Measurements from ENCODE around the gene SUMO1. TPM values are rescaled to one million over a fixed set of nuclear protein-coding genes. Genes with fewer than 3 reads are reported as not detected.

SUMO1 gene
- total RNA-seq, 1 donor from 2014 or later = 82.1 TPM

DNA sequence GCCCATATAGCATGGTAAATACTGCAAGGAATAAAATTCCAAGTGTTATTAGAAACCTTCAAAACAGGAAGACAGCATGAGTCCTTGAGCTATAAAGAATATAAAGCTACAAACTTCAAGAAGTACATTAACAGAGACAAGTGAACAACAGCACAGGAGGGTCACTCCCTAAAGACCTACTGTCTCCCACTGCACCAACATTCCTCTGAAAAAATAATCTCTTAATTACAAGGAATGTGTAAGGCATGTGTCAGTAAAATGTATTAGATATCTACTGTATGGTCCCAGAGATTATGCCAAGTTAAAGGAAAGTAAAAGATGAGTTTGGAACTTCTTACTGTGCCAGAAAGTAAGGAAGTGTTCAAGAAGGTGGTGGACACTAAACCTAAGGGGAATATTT is 29.9 kb downstream of the SUMO1 start:
- no peaks in the 10 kb centered on the region for H3K4me1 Mint-ChIP-seq (ENCODE audit: low read depth)
- H3K27ac Mint-ChIP-seq (ENCODE audit: unreplicated experiment) = no peak overlapping the region
- no peaks in the 10 kb centered on the region for H3K27me3 Mint-ChIP-seq (ENCODE audit: low read depth)
- no peaks in the 10 kb centered on the region for H3K9me3 Mint-ChIP-seq (ENCODE audit: low read depth)
- DNase-seq (ENCODE audit: low spot score) = no peak
- H3K4me3 Mint-ChIP-seq (ENCODE audit: unreplicated experiment) = no peak overlapping the region
- no peak for TF ChIP-seq CTCF (IDR thresholded peaks at IDR 0.05)
- peaks cover 13% of the 10 kb centered on the region for H3K36me3 Mint-ChIP-seq (ENCODE audit: low read depth)

DNA sequence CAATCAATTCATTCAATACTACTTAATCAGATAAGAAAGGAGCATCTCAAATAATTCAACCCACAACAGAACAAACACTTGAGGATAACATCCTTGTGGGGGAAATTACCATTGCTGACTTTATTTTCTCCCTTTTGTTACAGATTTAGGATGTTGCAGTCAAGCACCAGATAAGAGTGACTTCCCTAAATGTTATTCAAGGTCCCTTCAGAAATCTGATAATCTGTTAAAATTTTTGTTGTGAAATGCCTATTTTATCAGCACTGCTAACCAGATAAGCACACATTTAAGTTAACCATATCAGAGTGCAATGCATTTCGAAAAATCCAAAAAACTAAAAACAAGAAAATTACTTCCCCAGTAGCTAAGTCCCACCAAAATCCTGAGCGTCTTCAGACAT is 33.5 kb downstream of the SUMO1 start:
- Mint-ChIP-seq H3K36me3 (ENCODE audit: low read depth) (peaks cover 16% of the 10 kb centered on the region), H3K9me3 (ENCODE audit: low read depth) (no peaks in the 10 kb centered on the region), H3K4me3 (ENCODE audit: unreplicated experiment) (no peak overlapping the region), H3K4me1 (ENCODE audit: low read depth) (no peaks in the 10 kb centered on the region), H3K27ac (ENCODE audit: unreplicated experiment) (no peak overlapping the region), H3K27me3 (ENCODE audit: low read depth) (no peaks in the 10 kb centered on the region)
- TF ChIP-seq CTCF (IDR thresholded peaks at IDR 0.05) = no peak
- no peak for DNase-seq (ENCODE audit: low spot score)

- Mint-ChIP-seq H3K27me3 (ENCODE audit: low read depth) (no peaks in the 10 kb centered on the region), H3K4me1 (ENCODE audit: low read depth) (no peaks in the 10 kb centered on the region), H3K4me3 (ENCODE audit: unreplicated experiment) (no peak overlapping the region), H3K36me3 (ENCODE audit: low read depth) (peaks cover 16% of the 10 kb centered on the region), H3K27ac (ENCODE audit: unreplicated experiment) (no peak overlapping the region), H3K9me3 (ENCODE audit: low read depth) (no peaks in the 10 kb centered on the region)
- DNase-seq (ENCODE audit: low spot score) = no peak
- TF ChIP-seq CTCF (IDR thresholded peaks at IDR 0.05) = no peak
These were observed 35.0 kb downstream of the SUMO1 start for GRCh38 chr2:202203348-202203747.

GRCh38 chr2:202201220-202202160 is 36.9 kb downstream of the SUMO1 start:
- Mint-ChIP-seq H3K36me3 (ENCODE audit: low read depth) (peaks cover 10% of the 10 kb centered on the region), H3K4me3 (ENCODE audit: unreplicated experiment) (no peak overlapping the region), H3K27ac (ENCODE audit: unreplicated experiment) (no peak overlapping the region), H3K27me3 (ENCODE audit: low read depth) (no peaks in the 10 kb centered on the region), H3K9me3 (ENCODE audit: low read depth) (no peaks in the 10 kb centered on the region), H3K4me1 (ENCODE audit: low read depth) (no peaks in the 10 kb centered on the region)
- TF ChIP-seq CTCF (IDR thresholded peaks at IDR 0.05) = no peak
- DNase-seq (ENCODE audit: low spot score) = no peak

DNA sequence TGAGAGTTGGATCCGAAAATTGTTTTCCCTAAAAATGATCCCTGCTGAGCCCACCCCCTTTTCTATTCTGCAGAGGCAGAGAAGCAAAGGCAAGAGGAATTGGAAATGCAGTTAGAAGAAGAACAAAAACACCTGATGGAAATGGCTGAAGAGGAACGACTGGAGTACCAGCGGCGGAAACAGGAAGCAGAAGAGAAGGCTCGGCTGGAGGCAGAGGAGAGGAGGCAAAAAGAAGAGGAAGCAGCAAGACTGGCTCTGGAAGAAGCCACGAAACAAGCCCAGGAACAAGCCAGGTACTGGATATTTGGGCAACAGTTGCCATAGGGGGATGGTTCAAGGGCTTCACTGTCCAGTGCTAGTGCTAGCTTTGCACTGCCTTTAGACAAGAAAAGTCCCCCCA is 41.7 kb downstream of the SUMO1 start:
- no peaks in the 10 kb centered on the region for H3K9me3 Mint-ChIP-seq (ENCODE audit: low read depth)
- peaks cover 4% of the 10 kb centered on the region for H3K4me1 Mint-ChIP-seq (ENCODE audit: low read depth)
- H3K4me3 Mint-ChIP-seq (ENCODE audit: unreplicated experiment) = no peak overlapping the region
- no peak overlapping the region for H3K27ac Mint-ChIP-seq (ENCODE audit: unreplicated experiment)
- H3K27me3 Mint-ChIP-seq (ENCODE audit: low read depth) = no peaks in the 10 kb centered on the region
- no peak for DNase-seq (ENCODE audit: low spot score)
- no peak for TF ChIP-seq CTCF (IDR thresholded peaks at IDR 0.05)
- H3K36me3 Mint-ChIP-seq (ENCODE audit: low read depth) = peaks cover 1% of the 10 kb centered on the region

All from chondrocyte (in vitro differentiated cells).